SK-N-SH treated with all-trans-retinoic acid at 6 μM for 48 hours (cell line): ENCODE data around the gene NPRL2.

Experiments used
- ESRRG ChIP-seq: fragments of 250-450 bp; sonication (Bioruptor Pico); IDR thresholded peaks from 2 replicates; pipeline ENCODE4 v1.6.1; 2021; ENCODE audit warnings: mild to moderate bottlenecking
- PATZ1 ChIP-seq: fragments of 250-450 bp; sonication (Bioruptor Pico); IDR thresholded peaks from 2 replicates; pipeline ENCODE4 v1.8.0; 2020; ENCODE audit warnings: mild to moderate bottlenecking, moderate library complexity, borderline replicate concordance
- PPARA ChIP-seq: fragments of 250-450 bp; sonication (Bioruptor Pico); IDR thresholded peaks from 2 replicates; pipeline ENCODE4 v1.5.0; 2020; ENCODE audit warnings: mild to moderate bottlenecking, borderline replicate concordance

- TF ChIP-seq ESRRG (no peak), PATZ1 (CRISPR knock-in tag) (no peak), PPARA (no peak)
Observed at GRCh38 chr3:50341996-50342650, 8.5 kb downstream of the NPRL2 start.
